ELF-1 (cell line): ENCODE results near the gene LIFR.
"Not testable (repeated sequence)": the region's sequence is repeated elsewhere in the genome, so short reads cannot be mapped to it uniquely, and the experiment has no call there.

ENCODE experiments used
- DNase-seq: peaks from one replicate; pipeline ENCODE4 v3.0.0-alpha.2; 2016; ENCODE audit warnings: low read depth, low spot score

Gene LIFR, protein sequence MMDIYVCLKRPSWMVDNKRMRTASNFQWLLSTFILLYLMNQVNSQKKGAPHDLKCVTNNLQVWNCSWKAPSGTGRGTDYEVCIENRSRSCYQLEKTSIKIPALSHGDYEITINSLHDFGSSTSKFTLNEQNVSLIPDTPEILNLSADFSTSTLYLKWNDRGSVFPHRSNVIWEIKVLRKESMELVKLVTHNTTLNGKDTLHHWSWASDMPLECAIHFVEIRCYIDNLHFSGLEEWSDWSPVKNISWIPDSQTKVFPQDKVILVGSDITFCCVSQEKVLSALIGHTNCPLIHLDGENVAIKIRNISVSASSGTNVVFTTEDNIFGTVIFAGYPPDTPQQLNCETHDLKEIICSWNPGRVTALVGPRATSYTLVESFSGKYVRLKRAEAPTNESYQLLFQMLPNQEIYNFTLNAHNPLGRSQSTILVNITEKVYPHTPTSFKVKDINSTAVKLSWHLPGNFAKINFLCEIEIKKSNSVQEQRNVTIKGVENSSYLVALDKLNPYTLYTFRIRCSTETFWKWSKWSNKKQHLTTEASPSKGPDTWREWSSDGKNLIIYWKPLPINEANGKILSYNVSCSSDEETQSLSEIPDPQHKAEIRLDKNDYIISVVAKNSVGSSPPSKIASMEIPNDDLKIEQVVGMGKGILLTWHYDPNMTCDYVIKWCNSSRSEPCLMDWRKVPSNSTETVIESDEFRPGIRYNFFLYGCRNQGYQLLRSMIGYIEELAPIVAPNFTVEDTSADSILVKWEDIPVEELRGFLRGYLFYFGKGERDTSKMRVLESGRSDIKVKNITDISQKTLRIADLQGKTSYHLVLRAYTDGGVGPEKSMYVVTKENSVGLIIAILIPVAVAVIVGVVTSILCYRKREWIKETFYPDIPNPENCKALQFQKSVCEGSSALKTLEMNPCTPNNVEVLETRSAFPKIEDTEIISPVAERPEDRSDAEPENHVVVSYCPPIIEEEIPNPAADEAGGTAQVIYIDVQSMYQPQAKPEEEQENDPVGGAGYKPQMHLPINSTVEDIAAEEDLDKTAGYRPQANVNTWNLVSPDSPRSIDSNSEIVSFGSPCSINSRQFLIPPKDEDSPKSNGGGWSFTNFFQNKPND

DNA sequence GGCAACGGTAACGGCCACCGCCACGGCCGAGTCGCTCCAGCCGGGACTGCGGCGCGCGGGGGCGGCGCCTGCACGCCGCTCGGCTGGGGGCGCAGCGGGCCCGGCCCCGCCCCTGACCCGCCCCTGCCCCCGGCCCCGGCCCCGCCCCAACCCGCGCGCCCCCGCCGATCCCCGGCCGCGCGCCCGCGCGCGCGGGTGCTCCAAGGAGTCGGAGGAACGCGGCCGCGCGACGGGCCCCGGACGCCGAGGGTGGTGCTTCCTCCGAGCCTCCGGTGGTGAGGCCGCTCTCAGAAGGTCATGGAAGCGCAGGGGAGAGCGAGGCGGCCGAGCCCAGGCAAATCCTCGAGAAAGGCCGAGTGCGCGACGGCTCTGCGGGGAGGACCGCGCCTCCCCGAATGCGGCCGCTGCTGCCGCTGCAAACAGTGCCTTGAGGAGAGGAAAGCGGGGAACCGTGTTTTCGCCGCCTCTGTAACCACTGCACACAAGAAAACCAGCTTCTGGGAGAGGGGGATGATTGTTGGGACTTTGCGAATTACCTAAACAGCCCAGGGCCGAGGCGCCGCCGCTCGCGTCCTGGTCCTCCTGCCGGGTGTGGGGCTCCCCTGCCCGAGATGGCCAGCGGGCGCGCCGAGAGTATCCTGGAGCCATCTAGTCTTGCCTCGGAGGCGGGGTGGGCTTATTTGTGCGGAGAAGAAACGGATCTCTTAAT, at the start of gene LIFR:
Gene LIFR, minus strand, starts transcription at position 48 of the 709 bp plus-strand sequence. CDS start 25,999 bp downstream, outside the sequence.
- peak; percentile 84 for DNase-seq

DNA sequence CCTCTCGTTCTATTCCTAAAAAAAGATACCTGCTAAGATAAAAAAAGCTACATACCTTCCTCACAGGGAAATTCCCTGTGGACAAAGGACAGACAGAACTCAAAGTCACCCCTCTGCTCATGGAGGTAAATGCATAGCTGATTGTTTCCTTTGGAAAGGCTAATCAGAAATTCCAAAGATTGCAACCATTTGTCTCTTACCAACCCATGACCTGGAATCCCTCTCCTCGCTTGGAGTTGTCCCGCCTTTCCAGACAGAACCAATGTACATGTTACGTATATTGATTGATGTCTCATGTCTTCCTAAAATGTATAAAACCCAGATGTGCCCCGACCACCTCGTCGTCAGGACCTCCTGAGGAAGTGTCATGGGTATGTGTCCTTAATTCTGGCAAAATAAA, 49.2 kb upstream of the LIFR start:
- no peak for DNase-seq

GRCh38 chr5:38603691-38604090, 47.2 kb upstream of the LIFR start:
- no peak for DNase-seq

- DNase-seq, result no peak
These were observed 46.2 kb upstream of the LIFR start for GRCh38 chr5:38602641-38603040.

GRCh38 chr5:38601863-38602298, 45.4 kb upstream of the LIFR start:
- DNase-seq, result no peak

GRCh38 chr5:38601133-38601862, 44.9 kb upstream of the LIFR start:
- DNase-seq, result no peak

- no peak for DNase-seq
These were observed 44.0 kb upstream of the LIFR start for GRCh38 chr5:38600329-38601045.

DNA sequence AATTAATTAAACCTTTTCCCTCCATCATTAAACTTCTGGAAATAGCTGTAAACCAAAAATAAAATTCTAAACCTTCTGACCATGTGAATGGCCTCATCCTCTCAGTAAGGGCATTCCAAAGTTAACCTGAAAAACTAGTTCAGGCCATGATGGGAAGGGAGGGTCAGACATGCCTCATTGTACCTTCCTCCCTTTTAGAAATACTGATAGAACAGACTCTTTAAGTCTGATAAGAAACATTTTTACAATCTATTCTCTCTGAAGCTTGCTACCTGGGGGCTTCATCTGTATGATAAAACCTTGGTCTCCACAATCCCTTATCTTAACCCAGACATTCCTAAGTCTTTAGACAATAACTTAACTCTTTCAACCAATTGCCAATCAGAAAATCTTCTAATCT, 43.3 kb upstream of the LIFR start:
- not testable (repeated sequence) for DNase-seq

DNA sequence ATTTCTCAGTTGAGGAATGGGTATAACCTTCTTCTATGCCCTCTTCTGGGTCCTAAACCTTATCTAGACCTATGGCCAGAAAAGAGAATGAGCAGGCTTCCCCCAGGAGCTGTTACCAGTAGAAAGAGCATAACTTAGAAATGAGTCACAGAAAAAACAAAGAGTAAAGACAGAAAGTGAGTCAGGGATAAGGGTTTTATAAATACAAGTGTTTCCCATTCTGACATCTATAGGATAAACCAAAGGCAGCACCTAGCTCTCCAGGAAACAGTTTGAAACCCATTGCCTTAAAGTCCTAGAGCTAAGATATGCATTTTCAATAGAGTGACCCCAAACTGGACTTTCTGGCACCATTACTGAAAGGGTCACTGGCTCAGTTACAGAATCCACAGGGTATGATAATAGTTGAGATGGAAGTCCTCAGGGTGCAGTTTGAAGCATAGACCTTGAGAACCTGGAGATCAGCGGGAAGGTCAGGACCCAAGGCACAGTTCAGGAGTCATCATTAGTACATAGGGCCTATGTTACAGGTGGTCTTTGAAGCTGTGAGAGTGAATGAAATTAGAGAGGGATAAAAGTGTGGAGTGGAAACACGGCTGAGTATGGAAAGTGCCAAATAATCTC, 42.7 kb upstream of the LIFR start:
- DNase-seq, result peak; percentile 24

DNA sequence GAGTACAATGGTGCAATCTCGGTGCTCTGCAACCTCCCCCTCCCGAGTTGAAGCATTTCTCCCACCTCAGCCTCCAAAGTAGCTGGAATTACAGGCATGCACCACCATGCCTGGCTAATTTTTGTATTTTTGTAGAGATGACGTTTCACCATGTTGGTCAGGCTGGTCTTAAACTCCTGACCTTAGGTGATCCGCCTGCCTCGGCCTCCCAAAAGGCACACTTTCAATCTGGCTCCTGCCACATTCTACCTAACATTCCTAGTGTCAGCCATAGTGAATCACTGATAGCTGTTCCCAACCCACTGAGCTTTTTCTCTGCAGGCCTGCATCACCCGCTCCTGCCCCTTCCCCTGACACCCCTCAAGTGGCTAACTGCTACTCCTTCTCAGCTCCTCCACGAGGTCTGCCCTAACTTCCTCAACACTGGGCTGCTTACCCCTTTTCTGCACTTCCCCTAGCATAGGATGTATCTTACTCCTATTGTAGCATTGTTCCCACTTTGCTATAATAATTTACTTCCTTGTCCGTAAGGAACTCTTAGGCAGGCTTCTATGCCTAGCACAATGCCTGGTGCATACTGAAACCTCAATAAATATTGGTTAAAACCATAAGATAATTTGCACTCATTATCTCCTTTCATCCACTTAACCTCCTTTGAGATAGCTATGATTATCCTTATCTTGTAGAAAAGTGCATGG, 42.0 kb upstream of the LIFR start:
- DNase-seq, result peak; percentile 37

DNA sequence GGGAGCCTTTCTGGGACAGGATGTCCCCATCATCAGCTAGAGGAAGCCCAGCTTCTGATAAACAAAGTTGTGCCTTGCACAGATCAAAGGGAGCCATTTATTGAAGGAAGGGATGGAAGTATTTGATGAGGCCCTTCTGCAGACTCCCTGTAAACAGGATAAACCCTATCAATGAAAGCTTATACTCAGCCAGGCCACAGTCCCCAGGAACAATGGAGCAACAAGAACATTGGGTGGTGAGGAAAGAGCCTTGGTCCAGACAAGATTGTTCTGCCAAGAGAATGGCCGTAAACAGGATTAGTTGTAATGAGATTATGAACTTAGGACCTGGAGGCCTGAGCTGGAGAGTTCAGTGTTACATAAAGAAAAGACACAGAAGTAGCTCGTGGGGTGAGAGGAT, 40.5 kb upstream of the LIFR start:
- no peak for DNase-seq

GRCh38 chr5:38595132-38595745, 38.8 kb upstream of the LIFR start:
- peak; percentile 75 for DNase-seq

- no peak for DNase-seq
These were observed 37.5 kb upstream of the LIFR start for GRCh38 chr5:38593959-38594358.

DNA sequence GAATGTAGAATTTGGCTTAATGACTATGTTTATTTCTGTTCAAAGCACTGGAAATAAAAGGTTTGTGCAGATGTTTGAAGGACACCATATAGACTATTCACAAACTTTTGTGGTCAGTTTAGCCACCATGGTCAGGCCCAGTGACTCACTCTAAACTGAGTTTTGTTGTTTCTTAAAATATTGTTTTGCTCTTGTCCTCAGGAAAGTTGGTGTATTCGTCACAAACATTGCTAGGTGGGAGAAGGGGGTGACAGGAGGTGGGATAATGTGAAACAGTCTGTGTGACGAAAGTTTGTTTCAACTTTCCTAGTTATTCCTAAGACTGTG, 35.0 kb upstream of the LIFR start:
- DNase-seq, result no peak

DNA sequence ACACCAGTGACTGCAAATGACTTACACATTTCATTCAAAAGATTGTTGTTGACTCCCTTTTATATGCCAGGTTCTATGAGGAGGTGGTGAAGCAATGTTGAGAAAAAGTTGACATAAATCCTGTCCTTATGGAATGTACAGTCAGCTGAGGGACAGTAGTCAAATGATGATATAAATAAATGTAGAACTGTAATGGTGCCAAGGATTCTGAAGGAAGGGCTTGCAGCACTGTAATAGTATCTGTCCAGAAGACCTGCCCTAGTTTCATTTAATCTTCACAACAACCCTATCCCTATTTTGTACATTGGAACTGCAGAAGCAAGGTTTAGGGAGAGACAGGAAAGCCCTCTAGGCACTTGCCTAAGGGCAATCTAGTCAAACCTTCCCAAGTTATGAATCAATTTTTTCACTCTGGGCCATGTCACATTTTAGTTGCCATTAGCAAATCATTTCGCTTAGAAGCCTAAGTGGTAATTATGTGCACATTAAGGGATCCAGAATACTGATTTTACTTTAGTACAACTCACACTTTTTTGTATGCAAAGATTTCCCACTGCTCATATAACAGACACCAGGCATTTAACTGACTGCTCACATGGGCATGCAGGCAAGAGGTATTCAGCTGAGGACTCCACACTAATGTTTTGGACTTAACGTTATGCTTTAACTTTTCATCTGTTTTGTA, 34.5 kb upstream of the LIFR start:
- no peak for DNase-seq

DNA sequence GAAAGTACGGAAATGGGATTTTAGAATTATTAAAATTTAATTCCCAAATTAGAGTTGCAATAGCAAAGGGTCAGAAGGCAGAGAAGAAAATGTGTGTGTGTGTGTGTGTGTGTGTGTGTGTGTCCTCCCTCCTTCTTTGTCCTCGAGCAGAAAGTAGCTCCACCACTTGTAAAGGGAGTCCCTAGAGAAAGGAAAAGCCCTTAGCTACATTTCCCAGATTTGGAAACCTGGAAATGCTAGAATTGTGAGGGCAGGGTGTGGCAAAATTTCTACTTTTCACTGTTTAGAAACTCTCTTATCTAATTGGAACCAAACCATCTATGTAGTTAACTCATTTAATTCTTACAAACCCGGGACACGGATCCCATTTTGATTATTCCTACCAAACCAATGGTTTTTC, 33.2 kb upstream of the LIFR start:
- no peak for DNase-seq

DNA sequence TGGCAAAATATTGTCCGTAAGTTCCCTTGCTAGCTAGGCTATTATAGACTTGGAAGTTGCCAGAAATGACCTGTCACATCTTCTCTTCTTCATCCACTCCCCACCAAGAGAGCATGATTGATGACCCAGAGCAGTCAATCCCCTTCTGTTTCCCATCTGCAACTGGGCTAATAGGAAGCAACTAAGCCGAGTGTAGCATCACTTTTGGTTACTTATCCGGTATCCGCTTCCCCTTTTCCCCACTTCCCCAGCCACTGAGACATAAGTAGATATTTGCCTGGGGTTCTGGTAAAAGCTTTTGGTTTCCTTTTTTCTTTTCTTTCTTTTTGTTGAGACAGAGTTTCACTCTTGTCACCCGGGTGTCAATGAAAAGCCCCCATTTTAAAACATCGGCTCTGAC, 29.4 kb upstream of the LIFR start:
- no peak for DNase-seq

DNA sequence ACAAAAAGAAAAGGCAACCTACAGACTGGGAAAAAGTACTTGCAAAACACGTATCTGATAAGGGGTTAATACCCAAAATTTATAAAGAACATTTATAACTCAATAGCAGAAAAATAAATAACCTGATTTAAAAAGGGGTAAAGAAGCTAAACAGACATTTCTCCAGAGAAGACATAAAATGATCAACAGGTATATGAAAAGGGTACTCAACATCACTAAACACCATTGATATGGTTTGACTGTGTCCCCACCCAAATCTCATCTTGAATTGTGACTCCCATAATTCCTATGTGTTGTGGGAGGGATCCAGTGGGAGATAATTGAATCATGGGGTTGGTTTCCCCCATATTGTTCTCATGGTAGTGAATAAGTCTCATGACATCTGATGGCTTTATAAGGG, 27.1 kb upstream of the LIFR start:
- no peak for DNase-seq
